ENCODE results near the gene C1orf21. TPM values are rescaled to one million over a fixed set of nuclear protein-coding genes. Genes with fewer than 3 reads are reported as not detected.

The C1orf21 gene
- polyA plus RNA-seq, 1 donor (not counting 4 experiments of a cell fraction or from before 2014, with no cell fraction given): 44.3 TPM

DNA sequence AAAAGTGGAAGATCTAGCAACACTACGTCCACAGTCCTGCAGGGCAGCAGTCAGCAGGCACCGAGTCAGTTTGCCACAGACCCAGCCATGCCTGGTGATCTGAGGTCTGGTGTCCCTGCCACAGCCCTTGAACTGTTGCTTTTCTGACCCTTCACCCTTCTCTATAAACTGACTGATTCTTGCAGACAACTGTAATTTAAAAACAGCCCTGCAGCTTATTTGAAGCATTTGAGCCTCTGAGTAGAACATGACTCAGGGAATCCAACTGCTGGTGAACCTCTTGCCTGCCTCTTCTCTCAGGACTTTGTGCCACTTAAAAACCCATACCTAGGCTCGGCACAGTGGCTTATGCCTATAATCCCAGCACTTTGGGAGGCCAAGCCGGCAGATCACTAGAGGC, 260.6 kb downstream of the C1orf21 start:
- H3K27me3 ChIP-seq (ENCODE audit: control insufficient read depth, extremely low read depth, insufficient read depth, low read length): peaks cover 4% of the 10 kb centered on the region
- dilution Hi-C loops (cut with MboI; ENCODE audit: extremely low pct_ligation_motif_present, low sequenced_read_pairs): no loop called here
- no peaks in the 10 kb centered on the region for H3K4me1 ChIP-seq (ENCODE audit: control insufficient read depth, extremely low read depth, insufficient read depth, low read length)
- H3K4me2 ChIP-seq (ENCODE audit: control insufficient read depth, extremely low read depth, insufficient read depth, low read depth, low read length): no peak overlapping the region
- DNase-seq (ENCODE audit: low read depth, low spot score) (no peak), FAIRE-seq (no peak)
- H3K9me3 ChIP-seq (ENCODE audit: control insufficient read depth, low read depth, low read length): peaks cover 1% of the 10 kb centered on the region
- no peaks in the 10 kb centered on the region for H3K36me3 ChIP-seq (ENCODE audit: control insufficient read depth in 2 of 2, extremely low read depth in 1 of 2, insufficient read depth in 2 of 2, low read length in 2 of 2)
- no peak overlapping the region for H3K4me3 ChIP-seq (ENCODE audit: control insufficient read depth in 2 of 3, extremely low read depth in 1 of 3, insufficient read depth in 2 of 3, low read depth in 1 of 3, low read length in 3 of 3)
- H3K79me2 ChIP-seq (ENCODE audit: control insufficient read depth, insufficient read depth, low read length): no peaks in the 10 kb centered on the region
- no peak overlapping the region for H3K9ac ChIP-seq (ENCODE audit: control insufficient read depth, extremely low read depth, insufficient read depth, low read length)
- no peak overlapping the region for H3K27ac ChIP-seq (ENCODE audit: control insufficient read depth, insufficient read depth, low read length)
- H4K20me1 ChIP-seq (ENCODE audit: control insufficient read depth, extremely low read depth, insufficient read depth, low read length): no peaks in the 10 kb centered on the region
- no peak overlapping the region for H2AFZ ChIP-seq (ENCODE audit: control insufficient read depth, low read length)
- no peak for TF ChIP-seq EZH2 (IDR thresholded peaks at IDR 0.05; ENCODE audit: low read length)
- TF ChIP-seq, protein P1, sequence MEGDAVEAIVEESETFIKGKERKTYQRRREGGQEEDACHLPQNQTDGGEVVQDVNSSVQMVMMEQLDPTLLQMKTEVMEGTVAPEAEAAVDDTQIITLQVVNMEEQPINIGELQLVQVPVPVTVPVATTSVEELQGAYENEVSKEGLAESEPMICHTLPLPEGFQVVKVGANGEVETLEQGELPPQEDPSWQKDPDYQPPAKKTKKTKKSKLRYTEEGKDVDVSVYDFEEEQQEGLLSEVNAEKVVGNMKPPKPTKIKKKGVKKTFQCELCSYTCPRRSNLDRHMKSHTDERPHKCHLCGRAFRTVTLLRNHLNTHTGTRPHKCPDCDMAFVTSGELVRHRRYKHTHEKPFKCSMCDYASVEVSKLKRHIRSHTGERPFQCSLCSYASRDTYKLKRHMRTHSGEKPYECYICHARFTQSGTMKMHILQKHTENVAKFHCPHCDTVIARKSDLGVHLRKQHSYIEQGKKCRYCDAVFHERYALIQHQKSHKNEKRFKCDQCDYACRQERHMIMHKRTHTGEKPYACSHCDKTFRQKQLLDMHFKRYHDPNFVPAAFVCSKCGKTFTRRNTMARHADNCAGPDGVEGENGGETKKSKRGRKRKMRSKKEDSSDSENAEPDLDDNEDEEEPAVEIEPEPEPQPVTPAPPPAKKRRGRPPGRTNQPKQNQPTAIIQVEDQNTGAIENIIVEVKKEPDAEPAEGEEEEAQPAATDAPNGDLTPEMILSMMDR (optimal IDR thresholded peaks at IDR 0.05 in 1 of 3, IDR thresholded peaks at IDR 0.05 in 1 of 3, conservative IDR thresholded peaks at IDR 0.05 in 1 of 3; ENCODE audit: extremely low read depth in 1 of 3, insufficient read depth in 2 of 3, low read length in 3 of 3): no peak
- H3K9me1 ChIP-seq (ENCODE audit: control insufficient read depth, extremely low read depth, insufficient read depth, low read length): no peaks in the 10 kb centered on the region

GRCh38 chr1:184648160-184648855, 261.5 kb downstream of the C1orf21 start:
- H3K36me3 ChIP-seq (ENCODE audit: control insufficient read depth in 2 of 2, extremely low read depth in 1 of 2, insufficient read depth in 2 of 2, low read length in 2 of 2): no peaks in the 10 kb centered on the region
- no peak overlapping the region for H3K4me3 ChIP-seq (ENCODE audit: control insufficient read depth in 2 of 3, extremely low read depth in 1 of 3, insufficient read depth in 2 of 3, low read depth in 1 of 3, low read length in 3 of 3)
- no peaks in the 10 kb centered on the region for H3K9me1 ChIP-seq (ENCODE audit: control insufficient read depth, extremely low read depth, insufficient read depth, low read length)
- H3K9me3 ChIP-seq (ENCODE audit: control insufficient read depth, low read depth, low read length): peaks cover 2% of the 10 kb centered on the region
- dilution Hi-C loops (cut with MboI; ENCODE audit: extremely low pct_ligation_motif_present, low sequenced_read_pairs): no loop called here
- no peaks in the 10 kb centered on the region for H4K20me1 ChIP-seq (ENCODE audit: control insufficient read depth, extremely low read depth, insufficient read depth, low read length)
- no peak overlapping the region for H3K27ac ChIP-seq (ENCODE audit: control insufficient read depth, insufficient read depth, low read length)
- H3K4me1 ChIP-seq (ENCODE audit: control insufficient read depth, extremely low read depth, insufficient read depth, low read length): no peaks in the 10 kb centered on the region
- DNase-seq (ENCODE audit: low read depth, low spot score) (no peak), FAIRE-seq (no peak)
- no peak overlapping the region for H3K4me2 ChIP-seq (ENCODE audit: control insufficient read depth, extremely low read depth, insufficient read depth, low read depth, low read length)
- TF ChIP-seq EZH2 (IDR thresholded peaks at IDR 0.05; ENCODE audit: low read length): no peak
- TF ChIP-seq, protein P1 (optimal IDR thresholded peaks at IDR 0.05 in 1 of 3, IDR thresholded peaks at IDR 0.05 in 1 of 3, conservative IDR thresholded peaks at IDR 0.05 in 1 of 3; ENCODE audit: extremely low read depth in 1 of 3, insufficient read depth in 2 of 3, low read length in 3 of 3): no peak
- peaks cover 3% of the 10 kb centered on the region for H3K27me3 ChIP-seq (ENCODE audit: control insufficient read depth, extremely low read depth, insufficient read depth, low read length)
- no peaks in the 10 kb centered on the region for H3K79me2 ChIP-seq (ENCODE audit: control insufficient read depth, insufficient read depth, low read length)
- no peak overlapping the region for H3K9ac ChIP-seq (ENCODE audit: control insufficient read depth, extremely low read depth, insufficient read depth, low read length)
- no peak overlapping the region for H2AFZ ChIP-seq (ENCODE audit: control insufficient read depth, low read length)
